Epithelial cell of proximal tubule (primary cell): ENCODE measurements around the gene ZNF474. TPM values are rescaled to one million over a fixed set of nuclear protein-coding genes. Genes with fewer than 3 reads are reported as not detected.
"Not testable (repeated sequence)": the region's sequence is repeated elsewhere in the genome, so short reads cannot be mapped to it uniquely, and the experiment has no call there.

Experiments used
- DNase-seq: peaks from one replicate; pipeline ENCODE4 v3.0.0-alpha.2; 2011; ENCODE audit warnings: low read depth
- H3K4me3 ChIP-seq: 2 replicates; pipeline ENCODE4 v1.5.1; 2011; ENCODE audit warnings: low read depth, mild to moderate bottlenecking, low read length
- CTCF ChIP-seq: conservative IDR thresholded peaks from 2 replicates; pipeline ENCODE4 v1.5.1; 2012; ENCODE audit warnings: low read depth, mild to moderate bottlenecking, low read length
- total RNA-seq: library from RNA; depleted of rRNA; stranded (reverse); fragments of >200 nt; gene quantifications from 2 replicates; pipeline ENCODE4 v1.2.3, GENCODE V29; 2015

Gene ZNF474
- total RNA-seq, 1 donor from 2014 or later, result not detected

GRCh38 chr5:122093415-122094180 lies 35.7 kb upstream of the ZNF474 start:
- TF ChIP-seq CTCF, result no peak
- no peak overlapping the region for H3K4me3 ChIP-seq
- DNase-seq, result no peak

GRCh38 chr5:122094251-122094650 lies 35.1 kb upstream of the ZNF474 start:
- not testable (repeated sequence) for H3K4me3 ChIP-seq, DNase-seq

GRCh38 chr5:122095158-122095557 lies 34.2 kb upstream of the ZNF474 start:
- DNase-seq, result no peak
- H3K4me3 ChIP-seq, result no peak overlapping the region
- no peak for TF ChIP-seq CTCF

GRCh38 chr5:122097391-122097790 lies 32.0 kb upstream of the ZNF474 start:
- H3K4me3 ChIP-seq, result no peak overlapping the region
- DNase-seq, result no peak
- no peak for TF ChIP-seq CTCF

GRCh38 chr5:122099060-122099790 lies 30.1 kb upstream of the ZNF474 start:
- no peak overlapping the region for H3K4me3 ChIP-seq
- DNase-seq, result no peak
- no peak for TF ChIP-seq CTCF

GRCh38 chr5:122101636-122102285 lies 27.6 kb upstream of the ZNF474 start:
- no peak for DNase-seq
- no peak overlapping the region for H3K4me3 ChIP-seq
- TF ChIP-seq CTCF, result peak; percentile 69

- TF ChIP-seq CTCF, result no peak
- no peak overlapping the region for H3K4me3 ChIP-seq
- DNase-seq, result peak; percentile 96
Measured at GRCh38 chr5:122102825-122103224, 26.5 kb upstream of the ZNF474 start.
